ENCODE data around the gene AGBL4.

DNA sequence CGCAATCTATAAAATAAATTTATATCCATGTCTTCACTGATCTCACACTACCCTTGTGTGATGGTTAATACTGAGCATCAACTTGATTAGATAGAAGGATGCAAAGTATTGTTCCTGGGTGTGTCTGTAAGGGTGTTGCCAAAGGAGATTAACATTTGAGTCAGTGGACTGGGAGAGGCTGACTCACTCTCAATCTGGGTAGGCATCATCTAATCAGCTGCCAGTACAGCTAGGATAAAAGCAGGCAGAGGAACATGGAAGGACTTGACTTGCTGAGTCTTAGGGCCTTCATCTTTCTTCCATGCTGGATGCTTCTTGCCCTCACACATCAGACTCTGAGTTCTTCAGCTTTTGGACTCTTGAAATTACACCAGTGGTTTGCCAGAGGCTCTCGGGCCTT is 615.4 kb downstream of the AGBL4 start:
- TF ChIP-seq POLR2A (IDR thresholded peaks at IDR 0.05; ENCODE audit: borderline replicate concordance, extremely low read depth, insufficient read depth, insufficient read length) (no peak), EZH2phosphoT487 (IDR thresholded peaks at IDR 0.05; ENCODE audit: borderline replicate concordance) (no peak)
- TF ChIP-seq, protein P1, sequence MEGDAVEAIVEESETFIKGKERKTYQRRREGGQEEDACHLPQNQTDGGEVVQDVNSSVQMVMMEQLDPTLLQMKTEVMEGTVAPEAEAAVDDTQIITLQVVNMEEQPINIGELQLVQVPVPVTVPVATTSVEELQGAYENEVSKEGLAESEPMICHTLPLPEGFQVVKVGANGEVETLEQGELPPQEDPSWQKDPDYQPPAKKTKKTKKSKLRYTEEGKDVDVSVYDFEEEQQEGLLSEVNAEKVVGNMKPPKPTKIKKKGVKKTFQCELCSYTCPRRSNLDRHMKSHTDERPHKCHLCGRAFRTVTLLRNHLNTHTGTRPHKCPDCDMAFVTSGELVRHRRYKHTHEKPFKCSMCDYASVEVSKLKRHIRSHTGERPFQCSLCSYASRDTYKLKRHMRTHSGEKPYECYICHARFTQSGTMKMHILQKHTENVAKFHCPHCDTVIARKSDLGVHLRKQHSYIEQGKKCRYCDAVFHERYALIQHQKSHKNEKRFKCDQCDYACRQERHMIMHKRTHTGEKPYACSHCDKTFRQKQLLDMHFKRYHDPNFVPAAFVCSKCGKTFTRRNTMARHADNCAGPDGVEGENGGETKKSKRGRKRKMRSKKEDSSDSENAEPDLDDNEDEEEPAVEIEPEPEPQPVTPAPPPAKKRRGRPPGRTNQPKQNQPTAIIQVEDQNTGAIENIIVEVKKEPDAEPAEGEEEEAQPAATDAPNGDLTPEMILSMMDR (IDR thresholded peaks at IDR 0.05 in 2 of 3, conservative IDR thresholded peaks at IDR 0.05 in 1 of 3; ENCODE audit: borderline replicate concordance in 1 of 3, insufficient read depth in 1 of 3, low read depth in 2 of 3, low read length in 2 of 3) = no peak
- TF ChIP-seq, protein P2, sequence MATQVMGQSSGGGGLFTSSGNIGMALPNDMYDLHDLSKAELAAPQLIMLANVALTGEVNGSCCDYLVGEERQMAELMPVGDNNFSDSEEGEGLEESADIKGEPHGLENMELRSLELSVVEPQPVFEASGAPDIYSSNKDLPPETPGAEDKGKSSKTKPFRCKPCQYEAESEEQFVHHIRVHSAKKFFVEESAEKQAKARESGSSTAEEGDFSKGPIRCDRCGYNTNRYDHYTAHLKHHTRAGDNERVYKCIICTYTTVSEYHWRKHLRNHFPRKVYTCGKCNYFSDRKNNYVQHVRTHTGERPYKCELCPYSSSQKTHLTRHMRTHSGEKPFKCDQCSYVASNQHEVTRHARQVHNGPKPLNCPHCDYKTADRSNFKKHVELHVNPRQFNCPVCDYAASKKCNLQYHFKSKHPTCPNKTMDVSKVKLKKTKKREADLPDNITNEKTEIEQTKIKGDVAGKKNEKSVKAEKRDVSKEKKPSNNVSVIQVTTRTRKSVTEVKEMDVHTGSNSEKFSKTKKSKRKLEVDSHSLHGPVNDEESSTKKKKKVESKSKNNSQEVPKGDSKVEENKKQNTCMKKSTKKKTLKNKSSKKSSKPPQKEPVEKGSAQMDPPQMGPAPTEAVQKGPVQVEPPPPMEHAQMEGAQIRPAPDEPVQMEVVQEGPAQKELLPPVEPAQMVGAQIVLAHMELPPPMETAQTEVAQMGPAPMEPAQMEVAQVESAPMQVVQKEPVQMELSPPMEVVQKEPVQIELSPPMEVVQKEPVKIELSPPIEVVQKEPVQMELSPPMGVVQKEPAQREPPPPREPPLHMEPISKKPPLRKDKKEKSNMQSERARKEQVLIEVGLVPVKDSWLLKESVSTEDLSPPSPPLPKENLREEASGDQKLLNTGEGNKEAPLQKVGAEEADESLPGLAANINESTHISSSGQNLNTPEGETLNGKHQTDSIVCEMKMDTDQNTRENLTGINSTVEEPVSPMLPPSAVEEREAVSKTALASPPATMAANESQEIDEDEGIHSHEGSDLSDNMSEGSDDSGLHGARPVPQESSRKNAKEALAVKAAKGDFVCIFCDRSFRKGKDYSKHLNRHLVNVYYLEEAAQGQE (IDR thresholded peaks at IDR 0.05; ENCODE audit: low read depth) = no peak

All from HCT116 (cell line).